ENCODE measurements around the gene RNF212.

DNA sequence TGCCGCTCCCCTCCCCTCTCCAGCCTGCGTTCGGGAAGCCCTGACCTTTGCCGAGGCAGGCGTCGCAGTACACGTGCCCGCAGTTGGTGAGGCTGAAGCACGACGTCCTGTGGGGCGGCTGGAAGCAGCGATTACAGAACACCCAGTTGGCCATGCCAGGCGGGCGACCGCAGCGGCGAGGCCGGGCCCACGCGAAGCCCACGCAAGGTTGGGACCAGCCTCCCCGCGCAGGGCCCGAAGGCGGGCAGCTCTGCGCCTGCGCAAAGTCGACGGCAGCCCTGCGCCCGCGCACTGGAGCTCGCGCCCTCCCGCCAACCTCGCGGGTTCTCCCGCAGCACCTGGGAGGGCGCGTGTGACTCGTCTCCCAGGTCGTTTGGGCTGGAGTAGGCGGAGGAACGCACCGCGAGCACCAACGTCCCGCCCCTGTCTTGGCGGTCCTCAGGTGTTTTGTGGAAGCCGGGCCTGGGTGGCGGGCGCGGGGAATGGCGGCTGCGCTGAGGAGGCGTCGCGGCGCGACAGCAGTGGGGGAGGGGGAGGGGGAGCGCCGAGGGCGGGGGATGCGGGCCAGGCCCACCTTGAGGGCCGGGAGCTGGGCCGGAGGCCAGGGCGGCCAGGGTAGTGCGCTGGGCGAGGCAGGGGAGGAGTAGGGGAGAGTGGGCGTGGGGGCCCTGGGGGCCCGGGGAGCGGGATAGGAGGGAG is at the start of gene RNF212:
- TF ChIP-seq EZH2phosphoT487 (IDR thresholded peaks at IDR 0.05; ENCODE audit: insufficient read depth, low read depth) (no peak), EZH2 (IDR thresholded peaks at IDR 0.05; ENCODE audit: insufficient read depth, poor library complexity, severe bottlenecking) (no peak)

Data from GM23248 (cell line).